Gastrocnemius medialis (tissue), 4 donors: ENCODE results near the gene GPR158.

Experiments used
- POLR2A ChIP-seq, 2 donors: fragments of 450-650 bp; IDR thresholded peaks; one replicate each; pipeline ENCODE4 v1.6.1; 2017; ENCODE audit warnings: antibody characterized with exemption in 2 of 2, mild to moderate bottlenecking in 2 of 2, moderate library complexity in 2 of 2
- TF ChIP-seq, protein P1 (sequence below), 5 experiments: fragments of 450-650 bp in 3 of 5; fragments of 200-600 bp in 2 of 5; sonication (generic) in 2 of 5; IDR thresholded peaks in 4 of 5; conservative IDR thresholded peaks in 1 of 5; 1 replicate in 4 of 5; 2 replicates in 1 of 5; pipeline ENCODE4 v1.5.1; 2016 to 2019; ENCODE audit warnings: antibody characterized with exemption in 5 of 5, mild to moderate bottlenecking in 3 of 5, moderate library complexity in 3 of 5

DNA sequence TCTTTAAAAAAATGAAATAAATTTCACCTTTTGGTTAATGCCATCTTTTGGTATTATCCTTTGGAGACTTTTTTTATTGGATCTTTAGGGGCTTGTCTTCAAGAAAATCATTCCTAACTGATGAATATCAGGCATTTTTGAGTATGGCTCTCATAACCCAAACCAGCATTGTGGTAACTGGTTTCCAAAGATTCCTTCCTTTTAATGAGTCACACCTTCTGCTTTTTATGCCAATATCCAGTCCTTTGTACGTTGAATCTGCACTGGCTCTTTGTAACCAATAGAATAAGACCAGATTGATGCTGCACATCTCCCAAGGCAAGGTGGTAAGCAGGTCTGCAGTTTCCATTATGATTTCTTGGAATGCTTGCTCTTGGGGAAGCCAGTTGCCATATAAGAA is 89.1 kb downstream of the GPR158 start:
- no peak for TF ChIP-seq POLR2A (IDR thresholded peaks at IDR 0.05)
- TF ChIP-seq, protein P1, sequence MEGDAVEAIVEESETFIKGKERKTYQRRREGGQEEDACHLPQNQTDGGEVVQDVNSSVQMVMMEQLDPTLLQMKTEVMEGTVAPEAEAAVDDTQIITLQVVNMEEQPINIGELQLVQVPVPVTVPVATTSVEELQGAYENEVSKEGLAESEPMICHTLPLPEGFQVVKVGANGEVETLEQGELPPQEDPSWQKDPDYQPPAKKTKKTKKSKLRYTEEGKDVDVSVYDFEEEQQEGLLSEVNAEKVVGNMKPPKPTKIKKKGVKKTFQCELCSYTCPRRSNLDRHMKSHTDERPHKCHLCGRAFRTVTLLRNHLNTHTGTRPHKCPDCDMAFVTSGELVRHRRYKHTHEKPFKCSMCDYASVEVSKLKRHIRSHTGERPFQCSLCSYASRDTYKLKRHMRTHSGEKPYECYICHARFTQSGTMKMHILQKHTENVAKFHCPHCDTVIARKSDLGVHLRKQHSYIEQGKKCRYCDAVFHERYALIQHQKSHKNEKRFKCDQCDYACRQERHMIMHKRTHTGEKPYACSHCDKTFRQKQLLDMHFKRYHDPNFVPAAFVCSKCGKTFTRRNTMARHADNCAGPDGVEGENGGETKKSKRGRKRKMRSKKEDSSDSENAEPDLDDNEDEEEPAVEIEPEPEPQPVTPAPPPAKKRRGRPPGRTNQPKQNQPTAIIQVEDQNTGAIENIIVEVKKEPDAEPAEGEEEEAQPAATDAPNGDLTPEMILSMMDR (IDR thresholded peaks at IDR 0.05 in 4 of 5, conservative IDR thresholded peaks at IDR 0.05 in 1 of 5), result no peak
